Measurements from ENCODE around the gene MFSD6.
"Not testable (repeated sequence)": the region's sequence is repeated elsewhere in the genome, so short reads cannot be mapped to it uniquely, and the experiment has no call there.

MFSD6 gene

GRCh38 chr2:190486037-190486623 is 78.0 kb downstream of the MFSD6 start:
- in situ Hi-C loops (cut with MboI; ENCODE audit: low sequenced_read_pairs, unreplicated experiment), result no loop called here
- no peak for TF ChIP-seq CTCF (IDR thresholded peaks at IDR 0.05; ENCODE audit: borderline replicate concordance, control extremely low read depth, extremely low read depth, insufficient read depth, missing control alignments)
- no peak for DNase-seq (ENCODE audit: low spot score)

- TF ChIP-seq CTCF (IDR thresholded peaks at IDR 0.05; ENCODE audit: borderline replicate concordance, control extremely low read depth, extremely low read depth, insufficient read depth, missing control alignments), result no peak
- in situ Hi-C loops (cut with MboI; ENCODE audit: low sequenced_read_pairs, unreplicated experiment), result no loop called here
- no peak for DNase-seq (ENCODE audit: low spot score)
These were observed 80.5 kb downstream of the MFSD6 start for GRCh38 chr2:190488516-190489233.

- in situ Hi-C loops (cut with MboI; ENCODE audit: low sequenced_read_pairs, unreplicated experiment), result no loop called here
- DNase-seq (ENCODE audit: low spot score), result no peak
- no peak for TF ChIP-seq CTCF (IDR thresholded peaks at IDR 0.05; ENCODE audit: borderline replicate concordance, control extremely low read depth, extremely low read depth, insufficient read depth, missing control alignments)
These were observed 81.3 kb downstream of the MFSD6 start for GRCh38 chr2:190489475-190489874.

- no peak for DNase-seq (ENCODE audit: low spot score)
- no peak for TF ChIP-seq CTCF (IDR thresholded peaks at IDR 0.05; ENCODE audit: borderline replicate concordance, control extremely low read depth, extremely low read depth, insufficient read depth, missing control alignments)
- in situ Hi-C loops (cut with MboI; ENCODE audit: low sequenced_read_pairs, unreplicated experiment), result no loop called here
These were observed 82.3 kb downstream of the MFSD6 start for GRCh38 chr2:190490502-190490901.

GRCh38 chr2:190493095-190493494 is 84.9 kb downstream of the MFSD6 start:
- DNase-seq (ENCODE audit: low spot score), result no peak
- in situ Hi-C loops (cut with MboI; ENCODE audit: low sequenced_read_pairs, unreplicated experiment), result no loop called here
- no peak for TF ChIP-seq CTCF (IDR thresholded peaks at IDR 0.05; ENCODE audit: borderline replicate concordance, control extremely low read depth, extremely low read depth, insufficient read depth, missing control alignments)

GRCh38 chr2:190494600-190495227 is 86.6 kb downstream of the MFSD6 start:
- in situ Hi-C loops (cut with MboI; ENCODE audit: low sequenced_read_pairs, unreplicated experiment); DNase-seq (ENCODE audit: low spot score): not testable (repeated sequence)

- no peak for TF ChIP-seq CTCF (IDR thresholded peaks at IDR 0.05; ENCODE audit: borderline replicate concordance, control extremely low read depth, extremely low read depth, insufficient read depth, missing control alignments)
- in situ Hi-C loops (cut with MboI; ENCODE audit: low sequenced_read_pairs, unreplicated experiment), result no loop called here
- no peak for DNase-seq (ENCODE audit: low spot score)
These were observed 89.3 kb downstream of the MFSD6 start for GRCh38 chr2:190497428-190497827.
